PFSK-1 (cell line): ENCODE data around the gene WDR49.

Experiments used
- FOXP2 ChIP-seq: optimal IDR thresholded peaks from 2 replicates; pipeline ENCODE3; 2011; ENCODE audit warnings: borderline replicate concordance, control low read depth, inconsistent platforms; ENCODE audit not compliant: insufficient read depth; ENCODE audit errors: extremely low read length, extremely low read depth
- POLR2AphosphoS5 ChIP-seq: IDR thresholded peaks from 2 replicates; pipeline ENCODE4 v1.6.1; 2012; ENCODE audit warnings: low read depth, mild to moderate bottlenecking, control low read depth, low read length, moderate library complexity
- REST ChIP-seq, 2 experiments: IDR thresholded peaks; 2 replicates each; pipeline versions ENCODE4 v1.6.1 to v1.8.0; 2011 to 2012; ENCODE audit warnings: low read depth in 2 of 2, low read length in 2 of 2, control low read depth in 1 of 2, inconsistent platforms in 1 of 2, mild to moderate bottlenecking in 1 of 2, moderate library complexity in 1 of 2; ENCODE audit not compliant: insufficient read depth in 1 of 2
- SIN3A ChIP-seq: IDR thresholded peaks from 2 replicates; pipeline ENCODE4 v1.6.1; 2012; ENCODE audit warnings: mild to moderate bottlenecking, low read length, moderate library complexity, borderline replicate concordance; ENCODE audit not compliant: insufficient read depth
- TAF1 ChIP-seq: IDR thresholded peaks from 2 replicates; pipeline ENCODE4 v1.6.1; 2012; ENCODE audit warnings: low read length, control low read depth, borderline replicate concordance; ENCODE audit not compliant: insufficient read depth

WDR49 gene

GRCh38 chr3:167609156-167609555 is 44.6 kb downstream of the WDR49 start:
- TF ChIP-seq FOXP2 (no peak), TAF1 (no peak), POLR2AphosphoS5 (no peak), REST (IDR thresholded peaks at IDR 0.05; ENCODE audit: insufficient read depth in 1 of 2, low read depth in 2 of 2, low read length in 2 of 2) (no peak), SIN3A (no peak)

GRCh38 chr3:167606836-167607235 is 46.9 kb downstream of the WDR49 start:
- TF ChIP-seq REST (IDR thresholded peaks at IDR 0.05; ENCODE audit: insufficient read depth in 1 of 2, low read depth in 2 of 2, low read length in 2 of 2) (no peak), POLR2AphosphoS5 (no peak), TAF1 (no peak), SIN3A (no peak), FOXP2 (no peak)

GRCh38 chr3:167605871-167606270 is 47.9 kb downstream of the WDR49 start:
- TF ChIP-seq SIN3A: no peak
- no peak for TF ChIP-seq REST (IDR thresholded peaks at IDR 0.05; ENCODE audit: insufficient read depth in 1 of 2, low read depth in 2 of 2, low read length in 2 of 2)
- no peak for TF ChIP-seq POLR2AphosphoS5
- TF ChIP-seq TAF1: no peak
- no peak for TF ChIP-seq FOXP2

- TF ChIP-seq POLR2AphosphoS5 (no peak), TAF1 (no peak), SIN3A (no peak), REST (IDR thresholded peaks at IDR 0.05; ENCODE audit: insufficient read depth in 1 of 2, low read depth in 2 of 2, low read length in 2 of 2) (no peak), FOXP2 (no peak)
Observed at GRCh38 chr3:167602041-167602440, 51.7 kb downstream of the WDR49 start.

- no peak for TF ChIP-seq FOXP2
- TF ChIP-seq REST (IDR thresholded peaks at IDR 0.05; ENCODE audit: insufficient read depth in 1 of 2, low read depth in 2 of 2, low read length in 2 of 2): no peak
- no peak for TF ChIP-seq SIN3A
- no peak for TF ChIP-seq TAF1
- no peak for TF ChIP-seq POLR2AphosphoS5
Observed at GRCh38 chr3:167587651-167588050, 66.1 kb downstream of the WDR49 start.
